ENCODE results near the gene KIRREL1.

KIRREL1 gene

DNA sequence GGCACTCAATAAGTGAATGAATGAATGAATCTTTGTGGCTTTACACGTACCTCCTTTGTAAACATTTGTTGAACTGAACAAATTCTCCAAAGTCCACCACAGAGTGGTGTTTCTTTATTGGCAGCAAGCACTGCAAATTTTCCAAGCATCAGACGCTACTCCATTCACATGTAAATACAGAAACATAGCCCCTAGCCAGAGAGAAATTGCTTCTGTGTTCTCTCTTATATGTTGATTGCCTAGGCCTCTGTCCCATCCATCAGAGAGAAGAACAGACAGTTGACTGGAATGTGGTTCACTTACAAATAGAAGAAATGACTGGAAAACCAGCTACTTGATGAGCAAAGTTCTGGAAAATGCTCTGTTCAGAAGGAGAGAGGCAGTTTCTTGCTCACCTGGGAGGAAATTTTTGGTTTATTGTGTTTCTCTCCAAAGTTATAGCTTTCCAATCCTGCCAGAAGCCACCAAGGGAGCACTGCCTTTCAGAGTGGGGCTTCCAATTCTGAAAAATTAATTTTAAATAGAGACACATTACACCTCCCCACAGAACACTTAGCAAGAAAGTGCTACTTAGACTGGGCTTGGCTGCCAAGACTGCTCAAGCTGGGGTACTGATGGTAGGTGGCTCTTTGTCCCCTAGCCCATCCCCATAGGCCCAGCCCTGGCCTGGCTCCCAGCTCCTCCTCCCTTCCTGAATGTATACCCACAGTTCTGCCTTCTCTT, 18.1 kb upstream of the KIRREL1 start:
- DNase-seq (ENCODE audit: low read depth): no peak

GRCh38 chr1:157976888-157977287, 16.6 kb upstream of the KIRREL1 start:
- no peak for DNase-seq (ENCODE audit: low read depth)

GRCh38 chr1:157978586-157979403, 14.7 kb upstream of the KIRREL1 start:
- DNase-seq (ENCODE audit: low read depth): no peak

- DNase-seq (ENCODE audit: low read depth): no peak
Measured at GRCh38 chr1:157982136-157982535, 11.3 kb upstream of the KIRREL1 start.

- DNase-seq (ENCODE audit: low read depth): no peak
Measured at GRCh38 chr1:157983787-157984186, 9.7 kb upstream of the KIRREL1 start.

GRCh38 chr1:157984469-157984868, 9.0 kb upstream of the KIRREL1 start:
- DNase-seq (ENCODE audit: low read depth): no peak

DNA sequence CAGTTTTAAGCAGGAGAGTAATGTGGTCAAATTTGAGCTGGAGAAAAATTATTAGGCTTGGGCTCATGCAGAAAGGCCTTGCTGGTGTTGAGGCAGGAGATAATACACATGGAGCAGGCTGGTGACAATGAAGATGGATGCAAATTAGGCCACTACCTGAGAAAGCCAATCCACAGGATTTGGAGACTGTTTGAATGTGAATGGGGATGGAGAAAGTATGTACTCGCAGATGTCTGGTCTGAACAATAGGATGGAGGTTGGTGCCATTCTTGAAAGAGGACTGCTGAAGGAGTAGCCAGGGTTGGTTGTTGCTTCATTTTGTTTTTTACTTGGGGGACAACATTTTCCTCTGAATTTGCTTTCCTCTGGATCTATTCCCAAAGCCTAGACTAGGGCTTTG, 8.0 kb upstream of the KIRREL1 start:
- DNase-seq (ENCODE audit: low read depth): no peak

DNA sequence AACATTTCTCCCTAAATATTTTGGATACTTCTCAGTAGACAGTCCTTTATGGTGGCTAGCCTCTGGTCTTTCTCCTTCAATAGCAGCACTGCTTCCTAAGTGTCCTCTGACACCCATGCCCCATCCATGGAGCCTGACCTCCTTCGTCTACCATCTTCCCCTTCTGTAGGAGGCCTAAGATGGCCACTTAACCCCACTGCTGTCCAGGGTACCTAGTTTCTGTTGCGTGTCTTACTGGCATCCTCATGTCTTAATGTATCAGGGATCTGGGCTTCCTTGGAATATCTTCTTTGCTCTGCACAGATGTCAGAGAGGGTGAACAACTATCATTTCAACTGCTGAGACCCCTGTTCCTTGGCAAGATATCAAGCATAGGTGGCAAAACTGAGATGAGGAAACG, 5.4 kb upstream of the KIRREL1 start:
- DNase-seq (ENCODE audit: low read depth): no peak

DNA sequence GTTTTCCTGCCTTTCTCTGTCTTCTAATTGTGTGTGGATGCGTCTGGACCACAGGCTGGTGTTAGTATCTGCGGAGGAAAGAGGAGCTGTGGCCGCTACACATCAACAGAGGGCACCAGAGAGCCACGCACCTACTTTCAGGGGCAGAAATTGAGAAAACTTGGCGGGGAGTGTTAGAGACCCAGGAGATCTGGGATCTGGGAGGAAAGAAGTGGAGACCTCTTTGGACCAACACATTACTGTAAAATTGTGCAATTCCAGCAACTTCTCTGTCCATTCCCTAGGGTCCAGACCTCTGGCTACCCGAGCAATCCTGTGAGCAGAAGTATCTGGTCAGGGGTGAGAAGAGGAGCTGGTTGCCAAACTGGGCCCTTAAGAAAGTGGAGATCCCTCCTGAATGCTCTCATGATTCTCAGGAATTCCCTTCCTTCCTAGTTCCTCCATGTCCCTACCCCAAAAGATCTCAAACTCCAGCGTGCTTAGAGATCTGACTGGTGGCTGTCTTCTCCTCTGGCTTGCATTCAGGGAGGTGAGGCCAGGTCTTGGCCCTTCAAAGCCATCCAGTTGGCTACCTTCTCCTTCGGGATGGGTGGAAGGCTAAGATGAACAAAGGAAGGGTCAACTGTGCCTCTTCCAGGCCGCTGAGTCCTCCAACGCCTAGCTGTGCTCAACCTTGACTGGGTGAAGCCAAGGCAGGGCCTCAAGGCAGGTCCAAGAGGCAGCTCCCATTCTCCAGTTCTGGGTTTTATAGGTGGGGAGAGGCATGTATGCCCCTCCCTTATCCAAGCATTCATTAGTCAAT, 1.2 kb upstream of the KIRREL1 start:
- DNase-seq (ENCODE audit: low read depth): no peak

DNA sequence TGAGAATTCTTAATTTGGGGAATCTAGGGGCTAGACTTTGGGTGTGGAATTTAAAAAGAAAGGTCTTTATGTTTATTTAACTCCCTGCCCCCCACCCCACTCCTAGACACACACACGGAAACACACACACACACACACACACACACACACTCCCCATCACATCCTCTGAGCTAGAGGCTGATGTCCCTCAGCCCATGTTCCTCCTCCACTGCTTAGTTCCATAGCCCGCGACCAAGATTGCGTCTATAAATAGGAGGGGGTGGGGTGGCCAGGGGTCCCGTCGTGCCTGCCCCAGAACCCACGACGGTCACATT, 655 bp upstream of the KIRREL1 start:
- DNase-seq (ENCODE audit: low read depth): no peak

DNA sequence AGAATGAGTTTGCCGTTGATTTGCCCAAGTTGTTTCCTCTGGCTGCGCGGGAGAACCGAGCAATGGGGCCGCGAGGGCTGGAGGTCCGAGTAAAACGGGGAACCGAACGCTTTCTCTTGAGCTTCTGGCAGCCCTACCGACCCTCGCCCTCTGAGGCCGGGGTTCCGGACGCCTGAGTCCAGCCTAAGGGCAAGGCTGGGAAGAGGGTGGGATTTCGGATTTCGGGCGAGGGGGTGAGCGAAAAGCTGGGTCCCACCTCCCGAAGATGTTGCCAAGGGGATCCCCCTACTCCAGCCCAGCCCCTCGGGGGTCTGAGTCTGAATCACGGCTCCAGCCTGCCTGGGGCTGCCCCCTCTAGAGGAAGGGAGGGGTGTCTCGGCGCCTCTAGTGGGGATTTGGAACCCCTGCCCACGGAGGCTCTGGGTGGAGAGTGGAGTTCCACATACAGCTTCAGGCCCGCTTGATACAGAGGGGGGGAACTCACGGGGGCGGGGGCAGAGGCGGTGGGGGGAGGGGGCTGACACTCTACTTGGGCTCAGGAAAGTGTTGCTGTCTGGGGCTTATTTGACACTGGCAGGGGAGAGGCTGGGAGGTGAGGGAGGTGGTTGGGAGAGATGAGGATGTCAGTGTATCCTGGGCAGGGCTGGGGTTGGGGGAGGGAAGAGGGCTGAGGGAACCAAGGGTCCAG, 617 bp downstream of the KIRREL1 start:
- DNase-seq (ENCODE audit: low read depth): no peak

GRCh38 chr1:157994704-157995582, 1.5 kb downstream of the KIRREL1 start:
- DNase-seq (ENCODE audit: low read depth): no peak

- no peak for DNase-seq (ENCODE audit: low read depth)
Measured at GRCh38 chr1:157995583-157996169, 2.2 kb downstream of the KIRREL1 start.

GRCh38 chr1:157996433-157996832, 3.0 kb downstream of the KIRREL1 start:
- no peak for DNase-seq (ENCODE audit: low read depth)

- DNase-seq (ENCODE audit: low read depth): no peak
Measured at GRCh38 chr1:158000507-158000906, 7.1 kb downstream of the KIRREL1 start.

DNA sequence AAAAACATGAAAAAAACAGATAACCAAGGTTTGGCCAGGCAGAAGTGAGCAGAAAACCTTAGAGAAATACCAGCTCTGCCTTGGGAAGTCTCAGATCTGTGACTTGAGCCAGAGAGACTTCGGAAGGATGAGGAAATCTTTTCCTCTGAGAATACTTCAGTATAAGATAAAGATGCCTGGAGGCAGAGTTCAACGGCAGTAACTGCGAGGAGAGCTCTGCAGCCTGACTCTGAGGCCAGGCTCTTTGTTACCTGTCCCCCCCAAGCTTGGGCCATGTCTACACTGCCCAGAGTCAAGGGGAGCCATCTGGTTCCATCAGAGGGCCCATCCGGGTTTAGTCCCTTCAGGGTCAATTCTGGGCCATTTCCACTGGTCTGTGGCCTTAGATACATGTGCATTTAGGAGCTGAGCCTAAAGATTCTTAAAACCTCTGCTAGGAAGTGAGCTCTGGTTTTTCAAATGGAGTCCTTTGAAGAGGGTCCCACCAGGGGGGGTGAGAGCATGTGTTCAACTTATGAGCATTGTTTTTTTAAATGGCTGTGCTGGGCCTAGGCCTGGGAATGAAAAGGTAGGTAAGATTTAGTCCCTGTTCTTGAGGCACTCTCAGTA, 8.7 kb downstream of the KIRREL1 start:
- DNase-seq (ENCODE audit: low read depth): no peak

DNA sequence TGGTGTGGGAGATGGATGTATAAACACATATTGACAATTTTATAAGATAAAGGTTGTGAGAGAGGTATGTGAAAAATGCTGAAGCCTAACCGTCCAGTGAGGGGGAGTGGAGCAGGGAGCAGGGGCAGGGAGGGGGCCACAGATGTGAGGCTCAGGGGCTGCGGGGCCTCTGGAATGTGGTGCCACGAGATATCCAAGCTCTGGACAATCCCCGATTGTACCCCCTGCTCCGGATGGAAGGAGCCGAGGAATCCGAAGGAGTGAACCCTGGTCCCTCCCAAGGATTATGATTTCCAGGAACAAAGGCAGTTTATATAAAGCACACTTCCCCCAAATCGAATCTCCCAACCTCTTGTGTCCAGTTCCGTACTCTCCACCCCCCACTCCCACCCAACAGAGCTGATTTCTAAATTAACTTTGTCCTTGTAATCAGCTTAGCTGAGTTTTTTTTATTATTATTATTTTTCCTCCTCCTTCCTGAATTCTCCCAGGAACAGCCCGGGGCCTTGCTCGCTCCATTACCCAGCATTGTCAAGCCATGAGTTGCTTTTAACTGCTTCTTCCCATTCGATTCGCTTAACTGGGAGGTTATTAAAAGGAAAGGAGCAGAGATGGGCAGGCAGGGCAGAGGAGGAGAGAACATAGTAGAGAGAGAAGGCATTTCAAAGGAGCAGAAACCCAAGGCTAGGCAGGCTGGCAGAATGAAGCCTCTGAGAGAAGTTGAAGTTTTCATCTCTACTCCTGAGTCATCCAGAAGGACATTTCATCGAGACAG, 9.4 kb downstream of the KIRREL1 start:
- no peak for DNase-seq (ENCODE audit: low read depth)

- no peak for DNase-seq (ENCODE audit: low read depth)
Measured at GRCh38 chr1:158003406-158003800, 10.0 kb downstream of the KIRREL1 start.

- no peak for DNase-seq (ENCODE audit: low read depth)
Measured at GRCh38 chr1:158005224-158005623, 11.8 kb downstream of the KIRREL1 start.

- DNase-seq (ENCODE audit: low read depth): no peak
Measured at GRCh38 chr1:158007180-158007579, 13.7 kb downstream of the KIRREL1 start.

Data from GM04503 (cell line).